Retinal pigment epithelial cell (primary cell): Measurements from ENCODE around the gene MRPS6.

Experiments
- DNase-seq: peaks from one replicate; pipeline ENCODE4 v3.0.0-alpha.2; 2010; ENCODE audit warnings: low read depth
- H3K4me3 ChIP-seq: 2 replicates; pipeline ENCODE4 v1.5.1; 2011; ENCODE audit warnings: mild to moderate bottlenecking, low read length, control low read depth, moderate library complexity
- TF ChIP-seq, protein P1 (sequence below): conservative IDR thresholded peaks from 2 replicates; pipeline ENCODE4 v1.5.1; 2011; ENCODE audit warnings: low read depth, low read length, control low read depth, inconsistent platforms

Gene MRPS6

GRCh38 chr21:34071683-34072082 is 1.7 kb upstream of the MRPS6 start:
- TF ChIP-seq, protein P1, sequence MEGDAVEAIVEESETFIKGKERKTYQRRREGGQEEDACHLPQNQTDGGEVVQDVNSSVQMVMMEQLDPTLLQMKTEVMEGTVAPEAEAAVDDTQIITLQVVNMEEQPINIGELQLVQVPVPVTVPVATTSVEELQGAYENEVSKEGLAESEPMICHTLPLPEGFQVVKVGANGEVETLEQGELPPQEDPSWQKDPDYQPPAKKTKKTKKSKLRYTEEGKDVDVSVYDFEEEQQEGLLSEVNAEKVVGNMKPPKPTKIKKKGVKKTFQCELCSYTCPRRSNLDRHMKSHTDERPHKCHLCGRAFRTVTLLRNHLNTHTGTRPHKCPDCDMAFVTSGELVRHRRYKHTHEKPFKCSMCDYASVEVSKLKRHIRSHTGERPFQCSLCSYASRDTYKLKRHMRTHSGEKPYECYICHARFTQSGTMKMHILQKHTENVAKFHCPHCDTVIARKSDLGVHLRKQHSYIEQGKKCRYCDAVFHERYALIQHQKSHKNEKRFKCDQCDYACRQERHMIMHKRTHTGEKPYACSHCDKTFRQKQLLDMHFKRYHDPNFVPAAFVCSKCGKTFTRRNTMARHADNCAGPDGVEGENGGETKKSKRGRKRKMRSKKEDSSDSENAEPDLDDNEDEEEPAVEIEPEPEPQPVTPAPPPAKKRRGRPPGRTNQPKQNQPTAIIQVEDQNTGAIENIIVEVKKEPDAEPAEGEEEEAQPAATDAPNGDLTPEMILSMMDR: no peak
- no peak for DNase-seq
- no peak overlapping the region for H3K4me3 ChIP-seq

GRCh38 chr21:34072145-34073031 is 990 bp upstream of the MRPS6 start:
- DNase-seq: no peak
- TF ChIP-seq, protein P1: no peak

DNA sequence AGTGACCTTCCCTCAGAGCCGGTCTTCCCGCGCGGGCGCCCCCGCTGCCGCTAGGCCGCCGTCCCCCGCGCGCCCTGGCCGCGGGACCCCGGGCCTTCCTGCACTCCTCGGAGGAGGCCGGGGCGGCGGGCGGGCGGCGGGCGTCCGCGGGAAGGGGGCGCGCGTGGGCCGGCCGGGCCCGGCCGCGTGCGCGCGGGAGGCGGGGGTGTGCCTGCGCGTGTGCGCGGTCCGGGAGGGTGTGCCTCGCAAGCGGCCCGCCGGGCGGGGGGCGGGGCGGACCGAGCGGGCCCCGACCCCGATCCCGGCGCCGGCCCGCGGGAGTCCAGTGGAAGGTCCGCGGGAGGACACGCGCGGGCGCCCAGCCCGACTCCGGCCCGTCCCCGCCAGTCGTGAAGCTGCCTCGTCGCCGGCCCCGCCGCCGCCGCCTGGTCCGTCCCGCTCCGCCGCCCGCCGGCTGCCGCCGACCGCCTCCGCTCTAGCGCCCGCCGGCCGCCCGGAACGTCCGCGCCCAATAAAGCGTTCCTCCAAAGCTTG is 438 bp downstream of the MRPS6 start:
- peak overlapping the region; percentile 90 for H3K4me3 ChIP-seq
- TF ChIP-seq, protein P1: no peak
- no peak for DNase-seq

More at GRCh38 chr21:34072145-34073031, 990 bp upstream of the MRPS6 start:
- peak overlapping the region; percentile 24 for H3K4me3 ChIP-seq

DNA sequence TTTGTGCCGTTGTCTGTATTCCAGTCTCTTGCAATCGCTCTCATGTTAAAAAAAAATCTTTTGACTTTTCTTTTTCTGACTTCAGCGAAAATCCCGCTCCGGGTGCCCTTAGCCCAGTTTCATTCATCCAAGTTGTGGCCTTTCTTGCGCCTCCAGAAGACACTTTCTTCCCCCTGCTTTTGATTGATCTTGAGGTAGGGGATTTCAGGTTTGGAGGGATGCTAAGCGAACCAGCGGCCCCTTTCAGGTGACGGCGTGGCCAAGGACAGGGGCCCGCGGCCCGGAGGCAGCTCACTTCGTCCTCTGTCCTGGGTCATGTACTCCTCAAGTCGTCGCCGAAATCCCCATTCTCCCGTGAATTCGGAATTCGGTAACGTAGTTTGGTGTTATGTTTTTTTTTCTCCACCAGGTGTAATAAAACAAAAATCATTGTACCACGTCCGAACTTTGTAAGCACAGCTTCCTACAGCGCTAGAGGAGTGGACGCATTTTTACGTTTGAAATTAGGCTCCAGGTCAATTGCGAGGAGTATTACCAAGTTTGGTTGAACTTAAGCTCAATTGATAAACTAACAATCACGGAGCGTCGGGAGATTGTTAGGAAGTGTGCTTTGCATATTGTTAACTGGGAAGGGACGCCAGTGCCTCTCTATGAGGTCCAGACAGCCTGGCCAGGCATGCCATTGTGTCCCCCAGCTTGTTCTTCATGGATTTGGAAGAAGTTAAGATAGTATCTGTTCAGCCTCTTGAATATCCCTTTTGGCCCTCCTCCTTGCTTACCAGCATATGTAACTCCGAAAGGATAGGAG is 1.1 kb downstream of the MRPS6 start:
- peak overlapping the region; percentile 90 for H3K4me3 ChIP-seq
- TF ChIP-seq, protein P1: no peak
- DNase-seq: no peak

- TF ChIP-seq, protein P1: no peak
- DNase-seq: no peak
- H3K4me3 ChIP-seq: peak overlapping the region; percentile 90
Observed at GRCh38 chr21:34075091-34075425, 1.7 kb downstream of the MRPS6 start.

GRCh38 chr21:34075760-34076660 is 2.6 kb downstream of the MRPS6 start:
- peak overlapping the region; percentile 90 for H3K4me3 ChIP-seq
- DNase-seq: no peak
- TF ChIP-seq, protein P1: no peak
